Lower leg skin (tissue), 3 donors: Measurements from ENCODE around the gene LACC1.

Experiments
- CTCF ChIP-seq, 3 donors: fragments of 450-650 bp; IDR thresholded peaks; one replicate each; pipeline ENCODE4 v1.5.1; 2016; ENCODE audit warnings: antibody characterized with exemption in 3 of 3, mild to moderate bottlenecking in 3 of 3, moderate library complexity in 2 of 3
- POLR2A ChIP-seq, 2 donors: fragments of 450-650 bp; IDR thresholded peaks; one replicate each; pipeline ENCODE4 v1.6.1; 2016 to 2017; ENCODE audit warnings: antibody characterized with exemption in 2 of 2, mild to moderate bottlenecking in 1 of 2, moderate library complexity in 1 of 2

- TF ChIP-seq CTCF (IDR thresholded peaks at IDR 0.05) (no peak), POLR2A (IDR thresholded peaks at IDR 0.05) (no peak)
These were observed 14.7 kb downstream of the LACC1 start for GRCh38 chr13:43894438-43894837.
